Measurements from ENCODE around the gene CRAMP1. TPM values are rescaled to one million over a fixed set of nuclear protein-coding genes. Genes with fewer than 3 reads are reported as not detected.

Gene CRAMP1, protein sequence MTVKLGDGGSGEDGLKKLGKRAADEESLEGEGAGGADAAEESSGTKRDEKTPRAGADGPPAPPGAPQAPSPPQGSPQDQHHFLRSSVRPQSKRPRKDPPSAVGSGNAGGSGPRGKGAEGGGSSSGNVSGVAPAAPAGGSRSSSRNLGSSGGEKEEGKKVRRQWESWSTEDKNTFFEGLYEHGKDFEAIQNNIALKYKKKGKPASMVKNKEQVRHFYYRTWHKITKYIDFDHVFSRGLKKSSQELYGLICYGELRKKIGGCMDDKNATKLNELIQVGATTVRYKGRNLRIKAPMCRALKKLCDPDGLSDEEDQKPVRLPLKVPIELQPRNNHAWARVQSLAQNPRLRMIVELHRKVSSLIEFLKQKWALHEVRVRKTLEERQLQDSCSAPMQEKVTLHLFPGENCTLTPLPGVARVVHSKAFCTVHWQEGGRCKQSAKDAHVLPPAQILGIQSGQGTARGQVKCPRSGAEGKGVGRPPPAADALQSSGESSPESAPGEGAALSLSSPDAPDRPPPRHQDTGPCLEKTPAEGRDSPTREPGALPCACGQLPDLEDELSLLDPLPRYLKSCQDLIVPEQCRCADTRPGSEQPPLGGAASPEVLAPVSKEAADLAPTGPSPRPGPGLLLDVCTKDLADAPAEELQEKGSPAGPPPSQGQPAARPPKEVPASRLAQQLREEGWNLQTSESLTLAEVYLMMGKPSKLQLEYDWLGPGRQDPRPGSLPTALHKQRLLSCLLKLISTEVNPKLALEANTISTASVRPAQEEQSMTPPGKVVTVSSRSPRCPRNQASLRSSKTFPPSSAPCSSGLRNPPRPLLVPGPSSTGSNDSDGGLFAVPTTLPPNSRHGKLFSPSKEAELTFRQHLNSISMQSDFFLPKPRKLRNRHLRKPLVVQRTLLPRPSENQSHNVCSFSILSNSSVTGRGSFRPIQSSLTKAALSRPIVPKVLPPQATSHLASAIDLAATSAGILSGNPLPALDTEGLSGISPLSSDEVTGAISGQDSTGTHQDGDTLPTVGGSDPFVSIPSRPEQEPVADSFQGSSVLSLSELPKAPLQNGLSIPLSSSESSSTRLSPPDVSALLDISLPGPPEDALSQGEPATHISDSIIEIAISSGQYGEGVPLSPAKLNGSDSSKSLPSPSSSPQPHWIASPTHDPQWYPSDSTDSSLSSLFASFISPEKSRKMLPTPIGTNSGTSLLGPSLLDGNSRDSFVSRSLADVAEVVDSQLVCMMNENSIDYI (N-terminal part only)
- total RNA-seq, result 10 to 100 TPM in 2 of 4 donors, 1 to 10 TPM in 2; 7.6 to 13.1 (median 10.5) TPM
- polyA plus RNA-seq, result 1 to 10 TPM; 3.3 to 8.6 (median 3.8) TPM
- long read RNA-seq, donor 1, partial matches to known transcripts, result 0 of 1 reads
- long read RNA-seq, donor 1, other reads (novel, unspliced or antisense), result 1 of 1 reads
- long read RNA-seq, donor 2, partial matches to known transcripts, result 3 of 5 reads
- long read RNA-seq, donor 2, other reads (novel, unspliced or antisense), result 2 of 5 reads

DNA sequence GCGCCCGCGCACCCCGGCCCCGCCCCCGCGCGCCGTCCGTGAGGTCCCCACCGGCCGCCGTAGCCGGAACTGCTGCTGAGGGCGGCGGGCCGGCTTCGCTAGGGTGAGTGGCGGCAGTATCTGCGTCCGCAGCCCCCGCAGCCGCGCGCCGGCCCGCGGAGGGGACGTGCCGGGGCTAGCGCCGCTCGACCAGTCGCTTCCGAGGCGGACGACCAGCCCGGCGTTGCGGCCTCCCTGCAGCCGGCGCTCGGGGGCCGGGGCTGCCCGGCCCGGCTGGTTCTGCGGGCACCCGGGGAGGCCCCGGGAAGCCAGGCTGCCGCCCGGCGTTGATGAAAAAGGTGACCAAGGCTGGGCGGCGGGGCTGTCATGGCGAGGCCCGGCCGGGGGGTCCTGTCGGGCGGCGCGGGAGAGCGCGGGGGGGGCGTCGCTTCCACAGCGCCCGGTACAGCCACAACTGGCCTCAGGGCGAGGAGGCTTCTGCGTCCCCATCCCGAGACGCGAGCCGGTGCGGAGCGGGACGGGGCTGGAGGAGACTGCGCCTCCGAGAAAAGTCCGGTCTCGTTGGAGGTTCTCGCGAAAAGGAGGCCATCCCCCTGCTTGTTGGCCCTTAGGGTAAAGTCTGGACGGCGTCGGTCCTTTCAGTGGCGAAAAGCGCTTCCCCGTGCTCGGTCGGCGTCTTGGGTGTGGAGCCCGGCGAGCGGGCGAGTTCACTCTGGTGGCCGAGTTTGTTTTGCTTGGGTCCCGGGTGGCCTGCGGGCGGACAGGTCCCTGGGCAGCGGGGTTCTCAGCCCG is at the start of gene CRAMP1:
CRAMP1 (plus strand) TSS at position 41 of the 792 bp plus-strand sequence. CDS start 2,280 bp downstream, outside the sequence.
- no peaks in the 10 kb centered on the region for H3K9me3 ChIP-seq
- peak within 1 kb of the TSS; percentile 94 for H3K4me3 ChIP-seq
- 1% methylated on average over 64 to 101 of the region's 101 CpGs for WGBS, 3 donors
- intact Hi-C loops (cut with DNase I), result loop anchor here (5.0 to 10.0 kb wide), 4 partner anchors 65 to 322 kb away; partner anchors contain the start of genes MAPK8IP3 (in 2 of the 2), TELO2 (in 2 of the 2) and JPT2 (in 1 of the 2)
- peaks cover 44% of the 10 kb centered on the region for H3K4me1 ChIP-seq
- peak within 1 kb of the TSS; percentile 90 for H3K27ac ChIP-seq
- no peak for TF ChIP-seq CTCF (IDR thresholded peaks at IDR 0.05)
- no peaks in the 10 kb centered on the region for H3K27me3 ChIP-seq (ENCODE audit: insufficient read depth in 3 of 3, low read length in 2 of 3)
- DNase-seq, result peak in 1 of 2 donors; percentile 56
- ATAC-seq, result no peak
- peaks cover 0 to 27% of the 10 kb centered on the region in 2 donors for H3K36me3 ChIP-seq (ENCODE audit: insufficient read depth in 1 of 2, low read depth in 1 of 2)

- intact Hi-C loops (cut with DNase I), result loop anchor here (5.0 kb wide), 2 partner anchors 44 to 66 kb away; no protein-coding TSS in a partner anchor
- no peak for DNase-seq
- no peak for TF ChIP-seq CTCF (IDR thresholded peaks at IDR 0.05)
- H3K27ac ChIP-seq, result no peak overlapping the region
- ATAC-seq, result no peak
- no peak overlapping the region for H3K4me3 ChIP-seq
- H3K4me1 ChIP-seq, result no peaks in the 10 kb centered on the region
- H3K36me3 ChIP-seq (ENCODE audit: insufficient read depth in 1 of 2, low read depth in 1 of 2), result peaks cover 3 to 47% of the 10 kb centered on the region in 2 donors
- no peaks in the 10 kb centered on the region for H3K27me3 ChIP-seq (ENCODE audit: insufficient read depth in 3 of 3, low read length in 2 of 3)
- 96 to 97% (median 96%) methylated on average over 19 to 20 of the region's 20 CpGs for WGBS, 3 donors
- no peaks in the 10 kb centered on the region for H3K9me3 ChIP-seq
These were observed 48.4 kb upstream of the CRAMP1 start for GRCh38 chr16:1563786-1564185.

DNA sequence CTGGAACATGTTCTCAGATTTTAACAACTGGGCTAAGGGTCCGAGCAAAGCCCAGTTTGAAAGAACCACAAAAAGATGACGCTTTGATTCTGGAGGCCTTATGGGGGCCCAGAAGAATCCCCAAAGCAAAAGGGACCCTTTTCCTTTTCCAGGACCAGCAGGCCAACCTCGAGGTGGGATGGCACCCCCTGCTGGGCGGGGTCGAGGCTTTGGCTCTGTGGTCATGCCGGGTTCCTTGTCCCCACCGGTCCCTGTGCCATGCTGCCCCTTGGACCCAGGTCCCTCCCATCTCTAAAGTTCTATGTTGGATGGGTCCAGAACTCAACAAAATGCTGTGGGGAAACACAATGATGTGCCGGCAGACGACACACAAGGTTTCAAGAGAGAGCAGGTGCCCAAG is 47.8 kb upstream of the CRAMP1 start:
- Histone ChIP-seq H3K4me1 (no peaks in the 10 kb centered on the region), H3K27ac (no peak overlapping the region), H3K4me3 (no peak overlapping the region), H3K9me3 (no peaks in the 10 kb centered on the region), H3K36me3 (ENCODE audit: insufficient read depth in 1 of 2, low read depth in 1 of 2) (peaks cover 3 to 43% of the 10 kb centered on the region in 2 donors), H3K27me3 (ENCODE audit: insufficient read depth in 3 of 3, low read length in 2 of 3) (no peaks in the 10 kb centered on the region)
- intact Hi-C loops (cut with DNase I), result loop anchor here (5.0 kb wide), 2 partner anchors 43 to 67 kb away; no protein-coding TSS in a partner anchor
- 77 to 81% (median 77%) methylated on average over 9 of the region's 9 CpGs for WGBS, 3 donors
- DNase-seq, result no peak
- ATAC-seq, result peak in 2 of 4 donors; percentile 54 to 67
- peak; percentile 42 for TF ChIP-seq CTCF (IDR thresholded peaks at IDR 0.05)

Measured in psoas muscle (tissue), 8 donors.